Skeletal muscle tissue (tissue), 4 donors: Measurements from ENCODE around the gene KIAA1549. TPM values are rescaled to one million over a fixed set of nuclear protein-coding genes. Genes with fewer than 3 reads are reported as not detected.

ENCODE experiments used
- H3K27ac ChIP-seq: one replicate; pipeline ENCODE4 v1.7.0; 2013; ENCODE audit warnings: mild to moderate bottlenecking, low read depth, low read length, inconsistent platforms
- H3K27me3 ChIP-seq, 3 donors: one replicate each; pipeline ENCODE4 v1.7.0; 2013; ENCODE audit warnings: low read length in 3 of 3; ENCODE audit not compliant: control insufficient read depth in 3 of 3, insufficient read depth in 3 of 3
- H3K36me3 ChIP-seq, 3 donors: one replicate each; pipeline ENCODE4 v1.7.0; 2013; ENCODE audit warnings: low read length in 3 of 3; ENCODE audit not compliant: control insufficient read depth in 3 of 3, insufficient read depth in 3 of 3
- H3K4me1 ChIP-seq, 3 donors: one replicate each; pipeline ENCODE4 v1.7.0; 2013; ENCODE audit warnings: low read length in 3 of 3, mild to moderate bottlenecking in 3 of 3; ENCODE audit not compliant: control insufficient read depth in 3 of 3, insufficient read depth in 3 of 3
- H3K4me3 ChIP-seq, 3 donors: one replicate each; pipeline ENCODE4 v1.7.0; 2013; ENCODE audit warnings: low read length in 3 of 3
- H3K9ac ChIP-seq, 3 donors: one replicate each; pipeline ENCODE4 v1.7.0; 2013; ENCODE audit warnings: low read length in 3 of 3, mild to moderate bottlenecking in 3 of 3, moderate library complexity in 2 of 3, low read depth in 1 of 3
- H3K9me3 ChIP-seq, 3 donors: one replicate each; pipeline ENCODE4 v1.7.0; 2013; ENCODE audit warnings: low read length in 3 of 3; ENCODE audit not compliant: control insufficient read depth in 3 of 3
- total RNA-seq: library from RNA; depleted of rRNA; stranded (reverse); fragments of >200 nt; gene quantifications from one replicate; pipeline ENCODE4 v1.2.3, GENCODE V29; 2014
- donor health status: Osteomylitis.

KIAA1549 gene
- total RNA-seq, 1 donor from 2014 or later, result 4.2 TPM

GRCh38 chr7:138868711-138869110 is 112.5 kb downstream of the KIAA1549 start:
- Histone ChIP-seq H3K4me1 (no peaks in the 10 kb centered on the region), H3K9ac (no peak overlapping the region), H3K4me3 (no peak overlapping the region), H3K27me3 (no peaks in the 10 kb centered on the region), H3K27ac (no peak overlapping the region), H3K36me3 (no peaks in the 10 kb centered on the region), H3K9me3 (no peaks in the 10 kb centered on the region)

DNA sequence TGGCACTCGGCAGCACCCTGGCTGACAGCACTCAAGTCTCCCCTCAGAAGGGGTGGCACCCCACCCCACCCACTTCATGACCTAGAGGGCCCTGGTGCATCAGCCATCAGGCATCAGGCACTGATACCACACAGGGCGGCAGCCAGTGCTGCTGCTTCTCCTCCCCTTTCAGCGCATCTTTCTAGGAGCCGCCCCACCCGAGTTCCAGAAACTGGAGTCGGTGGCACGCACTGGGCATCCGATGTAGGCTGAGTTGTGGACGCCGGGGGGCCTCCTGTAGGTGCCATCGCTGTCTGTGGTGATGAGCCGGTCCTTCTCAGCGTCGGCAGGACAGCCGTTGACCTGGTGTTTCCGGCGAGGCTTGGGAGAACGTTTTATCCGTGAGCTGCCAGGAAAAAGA is 113.4 kb downstream of the KIAA1549 start:
- Histone ChIP-seq H3K27ac (no peak overlapping the region), H3K4me3 (no peak overlapping the region), H3K9me3 (no peaks in the 10 kb centered on the region), H3K27me3 (no peaks in the 10 kb centered on the region), H3K4me1 (no peaks in the 10 kb centered on the region), H3K36me3 (no peaks in the 10 kb centered on the region), H3K9ac (no peak overlapping the region)

DNA sequence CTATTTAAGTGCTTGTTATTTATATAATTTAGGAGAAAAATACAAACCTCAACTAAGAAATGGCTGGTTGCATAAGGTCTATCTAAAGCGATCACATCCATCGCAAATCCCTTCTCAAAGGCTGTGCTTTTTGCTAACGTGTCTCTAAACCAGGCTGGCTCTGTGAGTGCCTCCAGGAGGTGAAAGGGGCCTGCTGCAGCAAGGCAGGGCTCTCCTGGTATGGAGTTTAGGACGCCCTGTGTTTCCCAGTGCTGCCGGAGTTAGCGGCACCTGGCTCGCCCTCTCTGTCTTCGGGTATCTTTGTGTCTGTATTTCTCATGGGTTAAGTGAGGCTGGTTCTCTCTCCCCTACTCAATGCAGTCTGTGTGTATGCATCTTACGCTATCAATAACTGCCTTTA is 114.8 kb downstream of the KIAA1549 start:
- Histone ChIP-seq H3K9me3 (no peaks in the 10 kb centered on the region), H3K9ac (no peak overlapping the region), H3K27me3 (no peaks in the 10 kb centered on the region), H3K36me3 (no peaks in the 10 kb centered on the region), H3K4me1 (no peaks in the 10 kb centered on the region), H3K27ac (no peak overlapping the region), H3K4me3 (no peak overlapping the region)

- Histone ChIP-seq H3K4me3 (no peak overlapping the region), H3K27me3 (no peaks in the 10 kb centered on the region), H3K9me3 (no peaks in the 10 kb centered on the region), H3K4me1 (no peaks in the 10 kb centered on the region), H3K36me3 (no peaks in the 10 kb centered on the region), H3K27ac (no peak overlapping the region), H3K9ac (no peak overlapping the region)
These were observed 115.3 kb downstream of the KIAA1549 start for GRCh38 chr7:138865843-138866242.

GRCh38 chr7:138864667-138865066 is 116.5 kb downstream of the KIAA1549 start:
- Histone ChIP-seq H3K9ac (no peak overlapping the region), H3K4me3 (no peak overlapping the region), H3K4me1 (no peaks in the 10 kb centered on the region), H3K27me3 (no peaks in the 10 kb centered on the region), H3K9me3 (no peaks in the 10 kb centered on the region), H3K36me3 (no peaks in the 10 kb centered on the region), H3K27ac (no peak overlapping the region)

GRCh38 chr7:138863931-138864330 is 117.3 kb downstream of the KIAA1549 start:
- Histone ChIP-seq H3K36me3 (no peaks in the 10 kb centered on the region), H3K4me3 (no peak overlapping the region), H3K9me3 (no peaks in the 10 kb centered on the region), H3K27me3 (no peaks in the 10 kb centered on the region), H3K9ac (no peak overlapping the region), H3K4me1 (no peaks in the 10 kb centered on the region), H3K27ac (no peak overlapping the region)

- H3K4me1 ChIP-seq, result no peaks in the 10 kb centered on the region
- no peaks in the 10 kb centered on the region for H3K27me3 ChIP-seq
- H3K9me3 ChIP-seq, result no peaks in the 10 kb centered on the region
- H3K36me3 ChIP-seq, result peaks cover 0 to 2% (median 0%) of the 10 kb centered on the region in 3 donors
- no peak overlapping the region for H3K4me3 ChIP-seq
- H3K27ac ChIP-seq, result no peak overlapping the region
- H3K9ac ChIP-seq, result no peak overlapping the region
These were observed 120.1 kb downstream of the KIAA1549 start for GRCh38 chr7:138861051-138861450.

- H3K4me1 ChIP-seq, result no peaks in the 10 kb centered on the region
- no peak overlapping the region for H3K27ac ChIP-seq
- no peak overlapping the region for H3K4me3 ChIP-seq
- no peaks in the 10 kb centered on the region for H3K9me3 ChIP-seq
- no peak overlapping the region for H3K9ac ChIP-seq
- H3K27me3 ChIP-seq, result no peaks in the 10 kb centered on the region
- H3K36me3 ChIP-seq, result peaks cover 0 to 2% (median 0%) of the 10 kb centered on the region in 3 donors
These were observed 123.5 kb downstream of the KIAA1549 start for GRCh38 chr7:138857728-138858127.

GRCh38 chr7:138854115-138854645 is 127.0 kb downstream of the KIAA1549 start:
- no peak overlapping the region for H3K4me3 ChIP-seq
- H3K36me3 ChIP-seq, result peaks cover 0 to 2% (median 0%) of the 10 kb centered on the region in 3 donors
- peaks cover 0 to 2% (median 0%) of the 10 kb centered on the region in 3 donors for H3K9me3 ChIP-seq
- no peaks in the 10 kb centered on the region for H3K4me1 ChIP-seq
- H3K9ac ChIP-seq, result no peak overlapping the region
- H3K27ac ChIP-seq, result no peak overlapping the region
- no peaks in the 10 kb centered on the region for H3K27me3 ChIP-seq

DNA sequence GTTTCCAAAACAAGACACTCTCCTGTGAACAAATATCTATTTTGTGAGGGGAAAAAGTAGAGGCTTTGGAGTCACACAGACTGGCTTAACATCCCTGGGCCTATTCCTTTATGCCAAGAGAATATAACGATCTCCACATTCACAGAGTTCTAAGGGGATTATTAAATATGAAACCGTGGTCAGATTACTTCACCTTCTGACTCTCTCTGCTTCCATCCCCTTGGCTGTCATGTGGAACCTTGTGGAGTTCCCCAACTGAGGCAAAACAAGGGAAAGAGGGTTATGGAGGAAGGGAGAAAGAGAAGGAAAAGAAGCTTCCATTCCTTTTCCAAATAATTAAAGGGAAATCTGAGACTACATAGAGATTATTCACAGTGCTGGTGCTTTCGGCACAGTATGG is 127.7 kb downstream of the KIAA1549 start:
- Histone ChIP-seq H3K9me3 (peaks cover 0 to 2% (median 0%) of the 10 kb centered on the region in 3 donors), H3K9ac (no peak overlapping the region), H3K4me3 (no peak overlapping the region), H3K36me3 (peaks cover 0 to 1% (median 0%) of the 10 kb centered on the region in 3 donors), H3K4me1 (no peaks in the 10 kb centered on the region), H3K27me3 (no peaks in the 10 kb centered on the region), H3K27ac (no peak overlapping the region)
